OCI-LY1 (cell line): ENCODE results near the gene ACVR2A.

Experiments
- H2AFZ ChIP-seq: fragments of 200-600 bp; sonication (generic), shearing (Covaris generic); 2 replicates; pipeline ENCODE4 v1.6.0; 2014; ENCODE audit warnings: antibody characterized with exemption, mild to moderate bottlenecking, low read length
- H3F3A ChIP-seq: fragments of 200-600 bp; sonication (generic), shearing (Covaris generic); 2 replicates; pipeline ENCODE4 v1.6.0; 2014; ENCODE audit warnings: mild to moderate bottlenecking, antibody characterized with exemption, low read length, moderate library complexity; ENCODE audit not compliant: insufficient read depth
- H3K27ac ChIP-seq: fragments of 200-600 bp; sonication (generic); 2 replicates; pipeline ENCODE4 v1.5.1; 2014; ENCODE audit warnings: low read length, mixed run types, mild to moderate bottlenecking, low read depth; ENCODE audit not compliant: poor library complexity, severe bottlenecking
- H3K27me3 ChIP-seq: fragments of 200-600 bp; sonication (generic); 2 replicates; pipeline ENCODE4 v1.6.0; 2014; ENCODE audit warnings: antibody characterized with exemption, mild to moderate bottlenecking, low read length, moderate library complexity; ENCODE audit not compliant: insufficient read depth
- H3K36me3 ChIP-seq: fragments of 200-600 bp; sonication (generic); 2 replicates; pipeline ENCODE4 v1.6.1; 2014; ENCODE audit warnings: mild to moderate bottlenecking, antibody characterized with exemption, low read length, moderate library complexity, mixed read lengths; ENCODE audit not compliant: insufficient read depth
- H3K4me1 ChIP-seq: fragments of 200-600 bp; sonication (generic); 2 replicates; pipeline ENCODE4 v1.5.1; 2014; ENCODE audit warnings: mild to moderate bottlenecking, low read length, moderate library complexity; ENCODE audit not compliant: insufficient read depth, severe bottlenecking
- H3K4me2 ChIP-seq: fragments of 200-600 bp; sonication (generic), shearing (Covaris generic); 2 replicates; pipeline ENCODE4 v1.6.1; 2014; ENCODE audit warnings: low read length
- H3K4me3 ChIP-seq: fragments of 200-600 bp; sonication (generic); 2 replicates; pipeline ENCODE4 v1.5.1; 2014; ENCODE audit warnings: low read length, low read depth, mild to moderate bottlenecking, mixed read lengths; ENCODE audit not compliant: poor library complexity, severe bottlenecking
- H3K79me2 ChIP-seq: fragments of 200-600 bp; shearing (Covaris generic); 2 replicates; pipeline ENCODE4 v1.6.1; 2016; ENCODE audit warnings: mixed run types, low read length, mixed read lengths; ENCODE audit not compliant: insufficient read depth
- H3K9ac ChIP-seq: fragments of 200-600 bp; sonication (generic), shearing (Covaris generic); 2 replicates; pipeline ENCODE4 v1.6.1; 2014; ENCODE audit warnings: mild to moderate bottlenecking, low read length, mixed read lengths
- H3K9me2 ChIP-seq: fragments of 200-600 bp; sonication (generic), shearing (Covaris generic); 2 replicates; pipeline ENCODE4 v1.6.1; 2014; ENCODE audit warnings: low read depth, mild to moderate bottlenecking, low read length, mixed read lengths
- H3K9me3 ChIP-seq: fragments of 200-600 bp; shearing (Covaris generic); 2 replicates; pipeline ENCODE4 v1.6.1; 2014; ENCODE audit warnings: low read length, mixed read lengths
- H4K20me1 ChIP-seq: fragments of 200-600 bp; sonication (generic), shearing (Covaris generic); 2 replicates; pipeline ENCODE4 v1.6.0; 2016; ENCODE audit warnings: mild to moderate bottlenecking, low read length; ENCODE audit not compliant: insufficient read depth
- CTCF ChIP-seq: fragments of 200-600 bp; sonication (generic), shearing (Covaris generic); IDR thresholded peaks from 2 replicates; pipeline ENCODE4 v1.5.1; 2017; ENCODE audit warnings: mild to moderate bottlenecking, antibody characterized with exemption, low read length, moderate library complexity, mixed read lengths
- EZH2 ChIP-seq: fragments of 200-600 bp; sonication (generic), shearing (Covaris generic); IDR thresholded peaks from 2 replicates; pipeline ENCODE4 v1.8.0; 2017; ENCODE audit warnings: borderline replicate concordance, mixed run types, mild to moderate bottlenecking, antibody characterized with exemption, low read length, moderate library complexity, mixed read lengths

Gene ACVR2A

GRCh38 chr2:147884830-147885229 lies 40.0 kb downstream of the ACVR2A start:
- Histone ChIP-seq H3K9ac (no peak overlapping the region), H3K9me2 (no peaks in the 10 kb centered on the region), H3K4me3 (no peak overlapping the region), H3K36me3 (no peaks in the 10 kb centered on the region), H3K4me1 (no peaks in the 10 kb centered on the region), H3K9me3 (no peaks in the 10 kb centered on the region), H2AFZ (no peak overlapping the region), H3K27ac (no peak overlapping the region), H3K4me2 (no peak overlapping the region), H3K79me2 (no peaks in the 10 kb centered on the region), H4K20me1 (no peaks in the 10 kb centered on the region), H3F3A (no peaks in the 10 kb centered on the region), H3K27me3 (no peaks in the 10 kb centered on the region)
- TF ChIP-seq CTCF: no peak
- no peak for TF ChIP-seq EZH2

GRCh38 chr2:147886136-147886535 lies 41.3 kb downstream of the ACVR2A start:
- H3K79me2 ChIP-seq: no peaks in the 10 kb centered on the region
- H3K9ac ChIP-seq: no peak overlapping the region
- H3F3A ChIP-seq: no peaks in the 10 kb centered on the region
- H3K36me3 ChIP-seq: no peaks in the 10 kb centered on the region
- no peaks in the 10 kb centered on the region for H3K9me2 ChIP-seq
- no peak overlapping the region for H3K4me3 ChIP-seq
- no peaks in the 10 kb centered on the region for H4K20me1 ChIP-seq
- no peaks in the 10 kb centered on the region for H3K4me1 ChIP-seq
- H2AFZ ChIP-seq: no peak overlapping the region
- no peak overlapping the region for H3K27ac ChIP-seq
- no peak for TF ChIP-seq EZH2
- TF ChIP-seq CTCF: no peak
- H3K4me2 ChIP-seq: no peak overlapping the region
- H3K27me3 ChIP-seq: no peaks in the 10 kb centered on the region
- no peaks in the 10 kb centered on the region for H3K9me3 ChIP-seq

GRCh38 chr2:147888680-147889079 lies 43.9 kb downstream of the ACVR2A start:
- Histone ChIP-seq H3K4me2 (no peak overlapping the region), H3K27me3 (no peaks in the 10 kb centered on the region), H3K9me2 (no peaks in the 10 kb centered on the region), H3K4me1 (no peaks in the 10 kb centered on the region), H3K79me2 (no peaks in the 10 kb centered on the region), H3F3A (no peaks in the 10 kb centered on the region), H2AFZ (no peak overlapping the region), H3K9ac (no peak overlapping the region), H4K20me1 (no peaks in the 10 kb centered on the region), H3K9me3 (no peaks in the 10 kb centered on the region), H3K36me3 (no peaks in the 10 kb centered on the region), H3K27ac (no peak overlapping the region), H3K4me3 (no peak overlapping the region)
- TF ChIP-seq CTCF (no peak), EZH2 (no peak)
